Activated CD8-positive, alpha-beta memory T cell treated with anti-CD3 and anti-CD28 coated beads for 24 hours (primary cell): ENCODE measurements around the gene RNU6-7.

Source experiments
- DNase-seq: peaks from one replicate; pipeline ENCODE4 v3.0.0-alpha.2; 2020

The RNU6-7 gene

DNA sequence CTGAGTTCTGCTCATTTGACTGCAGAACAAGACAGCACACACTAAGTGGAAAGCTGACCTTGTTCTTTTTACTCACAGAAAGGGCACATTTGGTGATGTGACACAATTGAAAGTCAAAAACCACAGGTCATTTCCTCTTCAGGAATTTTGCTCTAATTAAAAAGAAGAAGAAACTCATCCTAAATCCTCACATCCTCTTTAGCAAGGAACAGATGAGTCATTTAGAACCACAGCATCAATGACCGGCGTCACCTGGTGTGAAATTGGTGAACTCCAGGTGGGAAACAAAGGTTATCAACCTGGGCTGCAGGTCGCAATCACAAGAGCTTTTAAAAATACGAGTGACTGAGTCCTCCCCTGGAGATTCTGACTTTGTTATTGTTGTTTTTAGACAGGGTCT lies 4.1 kb downstream of the RNU6-7 start:
- DNase-seq = no peak

DNA sequence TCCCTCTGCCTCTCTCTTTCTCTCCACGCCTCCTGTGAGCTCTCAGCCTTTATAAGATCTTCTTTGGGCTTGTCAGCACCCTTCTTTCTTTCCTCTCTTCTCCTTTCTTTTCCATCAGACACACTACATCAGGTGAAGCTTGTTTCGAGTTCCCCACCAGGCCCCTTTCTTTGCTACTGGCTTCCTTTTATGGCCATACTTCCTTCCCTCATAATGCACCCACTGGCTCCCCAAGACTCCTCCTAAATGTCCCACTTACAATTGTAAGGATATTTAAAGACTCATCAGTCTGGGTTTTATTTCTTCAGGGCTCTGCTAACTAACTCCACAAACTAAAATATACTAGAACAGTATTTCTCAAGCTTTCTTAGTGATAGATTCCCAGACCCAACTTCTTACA lies 4.7 kb downstream of the RNU6-7 start:
- no peak for DNase-seq

DNA sequence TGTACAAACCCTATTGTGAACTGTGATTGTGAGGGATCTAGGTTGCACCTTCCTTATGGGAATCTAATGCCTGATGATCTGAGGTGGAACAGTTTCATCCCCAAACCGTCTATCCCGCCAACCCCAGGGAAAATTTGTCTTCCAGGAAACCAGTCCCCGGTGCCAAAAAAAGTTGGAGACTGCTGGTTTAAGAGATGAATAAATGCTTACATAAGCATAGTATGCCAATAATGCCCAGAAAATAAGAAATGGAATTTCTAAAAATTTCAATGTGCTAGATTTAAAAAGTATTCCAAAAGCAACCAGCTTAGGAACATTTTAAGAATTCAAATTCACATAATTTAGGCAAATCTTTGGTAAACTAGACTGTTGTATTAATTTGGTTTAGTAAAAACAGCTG lies 6.6 kb downstream of the RNU6-7 start:
- no peak for DNase-seq

DNA sequence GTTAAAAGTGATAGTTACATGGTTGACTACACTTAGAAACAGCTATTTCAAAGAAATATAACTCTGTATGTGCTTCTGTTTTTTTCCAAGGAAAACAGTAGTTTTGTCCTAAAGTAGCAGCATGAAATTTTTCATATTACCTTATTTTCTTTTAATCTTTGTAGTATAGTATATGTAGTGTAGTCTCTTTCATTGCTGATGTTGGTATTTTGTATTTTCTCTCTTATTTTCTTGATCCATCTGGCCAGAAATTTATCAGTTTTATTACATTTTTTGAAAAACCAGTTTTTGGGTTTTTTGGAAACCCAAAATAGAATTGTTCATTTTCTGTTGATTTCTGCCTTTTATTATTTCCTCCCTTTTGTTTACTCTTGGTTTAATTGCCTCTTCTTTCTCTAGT lies 7.6 kb downstream of the RNU6-7 start:
- no peak for DNase-seq

DNA sequence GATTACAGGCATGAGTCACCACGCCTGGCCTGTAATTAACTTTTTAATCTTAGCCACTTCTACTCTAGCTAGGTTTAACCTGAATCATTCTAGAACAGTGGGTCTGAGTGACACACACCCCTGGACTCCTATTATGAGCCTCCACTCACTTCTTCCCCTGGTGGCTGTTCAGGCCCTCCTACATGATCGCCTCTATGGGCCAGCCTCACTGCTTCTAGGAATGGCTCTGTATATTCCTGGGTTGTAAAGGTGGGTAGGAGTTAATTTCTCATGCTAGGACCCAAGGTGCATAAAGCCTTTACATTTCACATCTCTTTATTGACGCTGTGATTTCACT lies 9.2 kb downstream of the RNU6-7 start:
- DNase-seq = no peak

DNA sequence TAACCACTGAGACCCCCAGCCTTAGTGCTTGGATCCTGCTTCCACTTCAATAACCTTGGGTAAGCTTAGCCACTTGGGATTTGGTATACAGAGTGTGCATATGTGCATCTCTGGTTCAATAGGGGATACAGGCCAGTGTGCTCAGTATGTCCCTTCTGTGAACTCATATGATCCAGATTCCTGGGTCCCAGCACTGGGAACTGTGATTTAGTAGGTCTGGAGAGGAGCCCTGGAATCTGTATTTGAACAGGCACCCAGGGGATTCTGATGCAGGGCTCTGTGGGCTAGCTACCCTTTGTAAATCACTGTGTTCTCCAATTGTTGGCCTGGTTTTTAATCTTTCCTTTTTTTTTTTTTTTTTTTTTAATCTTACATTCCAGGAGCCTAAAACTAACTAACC lies 11.0 kb downstream of the RNU6-7 start:
- no peak for DNase-seq

DNA sequence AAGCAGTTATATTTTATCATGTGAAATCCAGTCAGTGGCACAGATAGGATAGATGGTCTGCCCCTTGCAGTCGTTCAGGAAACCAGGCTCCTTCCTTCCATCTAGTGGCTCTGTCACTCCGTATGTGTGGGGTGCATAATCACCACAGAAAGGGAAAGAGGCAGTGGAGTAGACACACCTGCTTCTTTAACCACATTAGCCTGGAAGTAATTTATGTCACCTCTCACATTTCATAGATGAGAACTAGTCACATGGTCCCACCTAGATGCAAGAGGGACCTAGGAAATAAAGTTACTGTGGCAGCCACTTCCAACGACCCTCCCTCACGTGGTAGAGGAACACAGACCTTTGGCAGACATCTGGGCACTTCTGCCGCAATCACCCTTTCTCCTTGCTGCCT lies 15.5 kb downstream of the RNU6-7 start:
- DNase-seq = no peak

DNA sequence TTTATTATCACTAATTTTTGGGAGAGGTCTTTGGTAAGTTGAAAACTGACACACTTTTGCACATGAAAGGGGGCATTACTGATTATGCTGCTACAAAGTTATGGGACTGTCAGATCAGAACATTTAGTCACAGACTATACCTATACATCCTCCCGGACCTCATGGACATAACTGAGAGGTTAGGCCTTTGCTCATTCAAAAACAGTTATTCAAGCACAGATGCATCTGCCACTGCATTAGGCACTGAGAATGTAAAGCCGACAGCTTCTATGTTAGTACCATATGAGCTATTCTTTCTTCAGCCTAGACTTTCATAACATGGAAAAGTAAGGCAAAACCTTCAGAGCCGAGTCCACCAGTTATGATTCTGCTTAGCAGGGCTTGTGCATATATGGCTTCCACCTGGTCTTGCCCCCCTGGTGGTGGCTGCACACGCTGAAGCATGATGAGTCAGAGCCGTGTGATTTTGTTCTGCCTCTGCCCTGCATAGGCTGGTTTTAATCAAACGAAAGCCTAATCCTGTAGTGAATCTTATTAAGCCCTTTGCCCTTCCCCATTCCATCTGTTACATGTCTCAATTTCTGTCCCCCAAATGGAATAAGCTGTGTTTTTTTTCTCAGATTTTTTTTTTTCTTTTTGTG lies 23.0 kb downstream of the RNU6-7 start:
- no peak for DNase-seq

DNA sequence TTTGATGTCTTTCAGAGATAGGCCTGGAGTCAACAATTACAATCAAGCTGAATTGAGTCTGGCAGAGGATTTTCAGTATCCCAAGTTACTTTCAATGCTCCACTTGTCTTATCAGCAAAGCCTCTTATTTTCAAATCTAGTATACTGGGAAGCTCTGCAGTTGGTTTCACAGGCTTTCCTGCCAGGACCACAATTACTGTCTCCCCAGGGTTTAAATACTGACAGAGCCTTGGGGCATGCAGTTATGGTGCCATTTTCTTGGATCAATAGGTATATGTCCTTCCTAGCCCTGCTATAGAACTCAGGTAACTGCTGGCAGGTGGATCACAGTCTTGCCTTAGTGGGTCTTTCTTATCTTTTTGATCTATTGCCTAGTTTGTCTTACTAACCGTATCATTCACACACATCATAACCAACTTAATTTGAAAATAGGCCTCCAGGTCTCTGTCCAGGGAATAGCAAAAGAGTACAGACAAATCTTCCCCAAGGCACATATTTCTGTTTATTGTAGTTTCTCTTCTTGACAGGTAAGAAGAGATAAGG lies 23.6 kb downstream of the RNU6-7 start:
- DNase-seq = no peak

DNA sequence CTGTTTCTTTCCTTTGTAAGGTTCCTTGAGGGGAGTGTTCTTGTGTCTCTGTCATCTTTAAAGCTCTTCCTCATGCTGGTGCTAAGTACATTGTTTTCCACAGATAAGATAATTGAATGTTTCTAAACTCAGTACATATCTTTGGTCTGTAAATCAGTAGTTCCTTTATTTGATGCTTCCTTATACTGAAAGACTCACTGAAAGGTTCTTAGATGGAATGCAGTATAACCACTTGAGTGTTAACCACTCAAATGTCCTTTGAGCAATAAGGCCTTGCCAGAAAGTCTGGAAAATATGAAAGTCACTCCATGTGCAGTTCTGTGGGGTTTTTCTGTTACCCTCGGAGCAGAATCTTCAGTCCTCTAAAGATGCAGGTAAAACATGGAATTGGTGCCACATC lies 24.2 kb downstream of the RNU6-7 start:
- DNase-seq = no peak

DNA sequence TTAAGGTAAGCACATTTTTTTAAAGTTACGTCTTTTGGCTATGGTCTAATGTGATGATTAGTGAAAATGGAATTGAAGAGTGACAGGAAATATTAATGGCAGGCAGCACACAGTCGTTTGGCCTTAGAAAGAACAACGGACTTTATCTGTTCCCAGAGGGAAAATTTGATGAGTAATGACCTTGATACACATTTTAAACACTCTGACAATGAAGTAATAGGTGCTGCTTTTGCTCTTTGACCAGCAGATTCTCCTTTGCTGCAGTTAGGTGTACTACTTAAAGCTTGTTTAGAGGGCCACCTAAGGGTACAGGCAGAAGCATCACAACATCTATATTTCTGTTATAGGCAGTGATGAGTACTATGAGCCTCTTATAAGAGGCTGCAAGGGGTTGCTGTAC lies 28.3 kb downstream of the RNU6-7 start:
- DNase-seq = no peak

DNA sequence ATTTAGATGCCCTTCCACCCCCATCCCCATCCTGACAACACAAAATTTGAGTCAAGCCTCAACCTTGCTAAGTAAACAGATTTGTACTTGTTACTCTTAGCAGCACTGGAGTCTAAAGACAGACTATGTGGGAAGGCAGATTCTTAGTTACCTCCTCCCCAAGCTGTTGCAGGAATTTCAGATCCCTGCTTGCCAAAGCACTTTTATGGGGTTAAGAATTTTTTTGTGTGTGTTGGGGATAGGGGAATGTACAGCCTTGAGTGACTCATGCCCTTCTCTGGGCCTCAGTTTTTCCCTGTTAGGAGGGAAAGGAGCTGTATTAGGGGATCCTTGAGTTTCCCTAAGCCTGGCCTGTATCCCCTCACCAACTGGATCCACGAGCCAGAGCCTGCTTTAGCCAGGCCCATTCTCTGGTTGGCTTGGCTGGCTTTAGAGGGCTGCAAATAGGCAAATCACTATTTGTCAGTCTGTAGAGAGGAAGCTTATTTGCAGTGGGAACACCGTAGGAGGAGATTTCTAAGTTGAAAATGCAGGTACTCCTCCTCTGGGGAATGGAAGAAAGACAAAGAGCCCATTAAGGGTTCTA lies 28.9 kb downstream of the RNU6-7 start:
- no peak for DNase-seq

DNA sequence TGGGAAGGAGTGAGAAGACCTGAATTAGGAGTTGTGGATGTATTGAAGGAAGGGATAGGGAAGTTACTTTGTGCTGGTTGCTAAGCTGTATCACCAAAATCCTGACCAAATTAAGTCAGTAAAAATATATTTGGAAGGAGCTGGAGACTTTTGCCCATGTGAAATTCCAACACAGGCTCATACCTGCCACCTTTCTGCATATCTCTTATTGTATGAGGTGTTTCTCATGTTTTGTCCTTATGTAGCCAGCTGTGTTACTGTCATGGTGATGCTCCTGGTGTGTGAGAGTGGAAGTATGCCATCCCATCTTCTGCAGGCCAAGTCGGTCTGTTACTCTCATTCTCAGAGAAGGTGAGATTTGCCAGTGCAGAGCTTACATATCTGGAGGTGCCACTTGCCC lies 30.6 kb downstream of the RNU6-7 start:
- DNase-seq = no peak

DNA sequence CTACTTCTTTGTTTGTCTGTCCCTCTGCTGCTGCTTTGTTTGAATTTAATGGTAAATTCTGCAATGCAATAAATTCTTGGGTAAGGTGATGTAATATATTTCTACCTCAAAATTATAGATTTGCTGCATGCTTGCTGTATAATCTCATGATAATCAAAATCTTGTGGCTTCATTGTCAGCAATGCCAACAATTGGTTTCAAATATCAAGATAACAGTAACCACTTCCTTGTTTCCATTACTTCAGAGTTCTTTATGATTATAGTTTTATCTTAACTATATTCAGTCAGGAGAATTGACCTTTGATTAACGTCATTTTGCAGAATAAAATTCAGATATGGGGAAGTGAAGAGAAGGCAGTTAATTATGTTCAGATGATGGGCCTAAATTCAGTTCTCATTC lies 31.4 kb downstream of the RNU6-7 start:
- DNase-seq = no peak

DNA sequence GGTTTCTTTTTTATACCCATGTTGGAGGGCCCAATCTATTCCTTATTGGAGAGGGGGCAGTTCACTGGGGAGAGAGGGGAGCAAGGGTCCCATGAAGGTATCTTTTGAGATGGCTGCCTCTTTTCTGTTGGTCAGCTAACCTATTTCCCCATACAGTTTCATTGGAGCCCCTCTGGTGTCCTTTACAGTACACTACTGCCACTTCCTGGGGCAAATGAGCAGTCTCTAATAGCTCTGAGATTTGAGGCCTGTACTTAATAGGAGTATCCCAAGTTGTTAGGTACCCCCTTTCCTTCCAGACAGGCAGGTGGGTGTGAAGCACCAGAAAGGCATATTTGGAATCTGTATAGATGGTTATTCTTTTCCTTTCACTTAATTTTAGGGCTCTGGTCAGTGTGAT lies 42.6 kb downstream of the RNU6-7 start:
- DNase-seq = no peak

DNA sequence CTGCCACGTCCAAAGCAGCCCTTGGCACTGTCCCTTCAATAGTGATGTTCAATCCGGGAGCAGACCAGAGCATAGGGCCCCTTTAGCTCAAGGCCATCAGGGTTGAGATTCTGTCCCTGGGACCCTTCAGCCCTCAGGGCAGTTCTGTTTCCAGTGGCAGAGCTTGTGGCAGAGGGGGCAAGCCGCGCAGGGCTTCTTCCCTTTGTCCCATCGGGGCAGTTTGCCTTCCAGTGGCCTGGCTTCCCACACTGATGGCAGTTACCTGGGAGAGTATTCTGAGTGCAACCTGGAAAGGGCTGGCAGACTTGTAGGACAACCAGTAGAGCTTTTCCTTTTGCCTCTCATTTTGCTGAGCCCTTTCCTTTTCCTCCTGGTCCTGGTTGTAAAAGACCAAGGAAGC lies 44.9 kb downstream of the RNU6-7 start:
- DNase-seq = no peak

DNA sequence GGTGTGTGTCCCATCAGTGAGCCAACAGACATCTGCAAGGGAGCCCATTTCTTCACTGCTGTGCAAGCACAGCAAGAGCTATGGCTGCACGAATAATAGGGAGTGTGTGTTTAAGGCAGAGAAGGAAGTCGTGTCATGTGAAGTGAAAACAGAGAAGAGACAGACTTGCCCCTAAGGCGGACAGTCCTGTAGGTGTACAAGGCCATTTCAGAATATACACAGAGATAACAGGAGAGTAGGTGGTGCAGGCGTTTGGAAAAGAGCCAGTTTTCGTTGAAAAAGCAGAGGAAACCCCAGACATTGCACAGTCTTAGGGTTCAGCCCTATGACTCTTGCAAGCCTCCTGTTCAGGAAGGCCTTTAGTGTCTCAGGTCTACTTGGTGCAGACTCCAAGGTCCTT lies 47.5 kb downstream of the RNU6-7 start:
- no peak for DNase-seq

DNA sequence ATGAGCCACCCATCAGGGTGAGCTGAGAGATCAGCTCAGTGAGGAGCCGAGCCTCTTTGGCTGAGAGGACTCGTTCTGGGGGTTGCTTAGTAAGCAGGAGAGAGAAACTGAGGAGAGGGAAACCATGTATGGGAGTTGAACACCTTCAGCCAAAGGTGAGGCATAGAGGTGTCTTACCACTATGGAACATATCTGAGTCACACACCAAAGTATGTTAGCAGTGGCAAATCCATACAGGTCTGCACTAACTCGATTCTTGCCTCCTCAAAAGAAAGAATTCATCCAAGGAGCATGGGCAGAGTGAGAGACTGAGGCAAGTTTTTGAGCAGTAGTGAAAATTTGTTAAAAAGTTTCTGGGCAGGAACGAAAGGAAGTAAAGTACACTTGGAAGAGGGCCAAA lies 47.9 kb downstream of the RNU6-7 start:
- DNase-seq = no peak

DNA sequence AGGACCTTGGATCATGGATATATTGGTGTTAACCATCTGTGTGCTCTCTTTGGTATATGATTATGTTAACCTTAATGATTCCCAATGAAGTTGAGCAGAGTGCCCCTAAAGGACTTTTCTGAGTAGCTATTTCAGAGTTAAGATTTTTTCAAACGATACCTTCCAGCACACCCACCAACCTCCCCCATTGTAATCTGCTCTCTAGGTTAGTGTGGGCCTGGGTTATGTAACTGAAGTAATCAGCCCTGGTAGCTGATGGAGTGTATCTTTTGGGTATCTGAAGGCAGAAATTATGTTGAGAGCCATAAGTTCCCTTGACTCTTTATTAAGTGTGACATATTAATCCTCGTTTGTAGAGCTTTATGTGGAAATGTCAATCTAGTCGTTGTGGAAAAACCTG lies 48.8 kb downstream of the RNU6-7 start:
- DNase-seq = no peak

DNA sequence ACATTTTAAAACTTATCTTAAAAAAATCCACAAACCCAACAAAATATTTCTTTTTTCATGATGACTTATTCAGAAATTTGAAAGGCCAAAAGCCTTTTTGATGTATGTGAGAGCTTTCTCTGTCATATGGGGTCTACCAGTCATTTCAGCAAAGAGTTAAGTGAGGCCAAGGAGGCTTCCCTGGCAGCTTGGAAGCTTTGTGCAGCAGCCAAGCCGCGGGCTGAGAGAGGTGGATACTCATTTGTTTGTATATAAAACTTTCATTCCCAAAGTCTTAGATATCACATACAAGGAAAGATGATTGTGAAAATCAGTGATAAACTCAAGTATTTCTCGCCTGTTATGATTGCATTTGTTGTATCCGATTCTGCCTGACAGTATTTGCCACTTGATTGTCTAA lies 49.7 kb downstream of the RNU6-7 start:
- no peak for DNase-seq
